ENCODE measurements around the gene OXCT2. TPM values are rescaled to one million over a fixed set of nuclear protein-coding genes. Genes with fewer than 3 reads are reported as not detected.
A peak's percentile ranks its signal among the peaks of the same experiment; 100 is the strongest.

OXCT2 gene
- total and polyA plus RNA-seq, 9 of the 15 experiments (the other 6 are each of a cell fraction or from before 2014, with no cell fraction given) = 0.08 to 0.64 (median 0.22) TPM; not detected in 2

DNA sequence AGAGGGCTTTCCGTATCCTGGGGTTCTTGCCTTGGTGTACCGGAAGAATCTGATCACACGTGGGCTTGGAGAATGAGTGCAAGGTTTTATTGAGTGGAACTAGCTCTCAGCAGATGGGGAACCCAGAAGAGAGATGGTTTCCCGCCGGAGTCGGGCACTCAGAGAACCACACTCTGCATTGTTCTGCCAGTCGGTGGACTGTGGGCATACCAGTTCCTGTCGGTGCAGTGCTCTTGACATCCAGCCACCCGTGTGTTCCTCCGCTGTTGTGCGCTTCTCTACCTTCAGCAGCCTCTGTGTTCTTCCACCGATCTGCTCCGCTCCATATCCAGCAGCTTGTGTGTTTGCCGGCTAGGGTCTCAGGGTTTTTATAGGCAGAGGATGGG lies 43.2 kb downstream of the OXCT2 start (continued):
- TF ChIP-seq, protein P1, sequence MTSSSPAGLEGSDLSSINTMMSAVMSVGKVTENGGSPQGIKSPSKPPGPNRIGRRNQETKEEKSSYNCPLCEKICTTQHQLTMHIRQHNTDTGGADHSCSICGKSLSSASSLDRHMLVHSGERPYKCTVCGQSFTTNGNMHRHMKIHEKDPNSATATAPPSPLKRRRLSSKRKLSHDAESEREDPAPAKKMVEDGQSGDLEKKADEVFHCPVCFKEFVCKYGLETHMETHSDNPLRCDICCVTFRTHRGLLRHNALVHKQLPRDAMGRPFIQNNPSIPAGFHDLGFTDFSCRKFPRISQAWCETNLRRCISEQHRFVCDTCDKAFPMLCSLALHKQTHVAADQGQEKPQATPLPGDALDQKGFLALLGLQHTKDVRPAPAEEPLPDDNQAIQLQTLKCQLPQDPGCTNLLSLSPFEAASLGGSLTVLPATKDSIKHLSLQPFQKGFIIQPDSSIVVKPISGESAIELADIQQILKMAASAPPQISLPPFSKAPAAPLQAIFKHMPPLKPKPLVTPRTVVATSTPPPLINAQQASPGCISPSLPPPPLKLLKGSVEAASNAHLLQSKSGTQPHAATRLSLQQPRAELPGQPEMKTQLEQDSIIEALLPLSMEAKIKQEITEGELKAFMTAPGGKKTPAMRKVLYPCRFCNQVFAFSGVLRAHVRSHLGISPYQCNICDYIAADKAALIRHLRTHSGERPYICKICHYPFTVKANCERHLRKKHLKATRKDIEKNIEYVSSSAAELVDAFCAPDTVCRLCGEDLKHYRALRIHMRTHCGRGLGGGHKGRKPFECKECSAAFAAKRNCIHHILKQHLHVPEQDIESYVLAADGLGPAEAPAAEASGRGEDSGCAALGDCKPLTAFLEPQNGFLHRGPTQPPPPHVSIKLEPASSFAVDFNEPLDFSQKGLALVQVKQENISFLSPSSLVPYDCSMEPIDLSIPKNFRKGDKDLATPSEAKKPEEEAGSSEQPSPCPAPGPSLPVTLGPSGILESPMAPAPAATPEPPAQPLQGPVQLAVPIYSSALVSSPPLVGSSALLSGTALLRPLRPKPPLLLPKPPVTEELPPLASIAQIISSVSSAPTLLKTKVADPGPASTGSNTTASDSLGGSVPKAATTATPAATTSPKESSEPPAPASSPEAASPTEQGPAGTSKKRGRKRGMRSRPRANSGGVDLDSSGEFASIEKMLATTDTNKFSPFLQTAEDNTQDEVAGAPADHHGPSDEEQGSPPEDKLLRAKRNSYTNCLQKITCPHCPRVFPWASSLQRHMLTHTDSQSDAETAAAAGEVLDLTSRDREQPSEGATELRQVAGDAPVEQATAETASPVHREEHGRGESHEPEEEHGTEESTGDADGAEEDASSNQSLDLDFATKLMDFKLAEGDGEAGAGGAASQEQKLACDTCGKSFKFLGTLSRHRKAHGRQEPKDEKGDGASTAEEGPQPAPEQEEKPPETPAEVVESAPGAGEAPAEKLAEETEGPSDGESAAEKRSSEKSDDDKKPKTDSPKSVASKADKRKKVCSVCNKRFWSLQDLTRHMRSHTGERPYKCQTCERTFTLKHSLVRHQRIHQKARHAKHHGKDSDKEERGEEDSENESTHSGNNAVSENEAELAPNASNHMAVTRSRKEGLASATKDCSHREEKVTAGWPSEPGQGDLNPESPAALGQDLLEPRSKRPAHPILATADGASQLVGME (CRISPR knock-in tag; IDR thresholded peaks at IDR 0.05) = no peak
- no peak for TF ChIP-seq CBX8 (IDR thresholded peaks at IDR 0.05; ENCODE audit: borderline replicate concordance, extremely low read depth, low read depth, low read length, poor library complexity, severe bottlenecking)

DNA sequence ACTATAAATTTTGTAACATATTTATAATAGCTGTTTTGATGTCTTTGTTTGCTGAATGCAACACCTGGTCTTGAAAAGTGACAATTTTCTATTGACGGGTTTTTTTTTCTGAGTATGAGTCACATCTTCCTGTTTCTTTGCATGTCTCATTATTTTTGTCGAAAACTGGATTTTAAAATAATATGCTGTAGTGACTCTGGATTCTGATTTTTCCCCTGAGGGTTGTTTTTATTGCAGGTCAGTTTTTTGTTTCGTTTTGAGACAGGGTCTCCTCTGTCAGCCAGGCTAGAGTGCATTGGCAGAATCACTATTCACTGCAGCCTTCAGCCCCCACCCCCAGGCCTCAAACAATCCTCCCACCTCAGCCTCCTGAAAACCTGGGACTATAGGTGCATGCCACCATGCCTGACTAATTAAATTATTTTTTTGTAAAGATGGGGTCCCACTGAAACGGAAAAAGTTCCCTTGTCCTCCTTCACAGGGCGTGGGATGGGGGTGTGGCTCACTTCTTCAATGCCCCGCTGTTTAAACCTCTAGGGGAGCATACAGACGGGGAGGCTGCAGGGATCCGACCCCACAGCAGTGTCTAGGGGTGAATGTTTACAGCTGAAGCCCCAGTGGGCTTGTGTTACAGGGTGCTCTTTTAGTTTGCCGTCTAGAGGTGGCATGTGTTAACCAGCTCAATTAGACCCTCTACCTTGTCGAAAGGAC lies 43.8 kb downstream of the OXCT2 start:
- WGBS (ENCODE audit: insufficient coverage, low coverage, missing lambda C conversion rate) = 9% methylated on average over 10 of the region's 10 CpGs
- Histone ChIP-seq H2AFZ (ENCODE audit: low read depth, low read length) (no peak overlapping the region), H3K9ac (ENCODE audit: insufficient read depth in 1 of 2, low read depth in 2 of 2, low read length in 2 of 2) (no peak overlapping the region), H4K20me1 (replicated peaks; ENCODE audit: control insufficient read depth, insufficient read depth, low read length) (no peaks in the 10 kb centered on the region), H3K9me3 (replicated peaks; ENCODE audit: control insufficient read depth, insufficient read depth, low read depth, low read length) (no peaks in the 10 kb centered on the region), H3K27me3 (ENCODE audit: control insufficient read depth in 2 of 2, insufficient read depth in 2 of 2, low read length in 2 of 2) (peaks cover 22 to 27% of the 10 kb centered on the region in 2 experiments), H3K4me1 (replicated peaks in 1 of 2; ENCODE audit: control insufficient read depth in 2 of 2, insufficient read depth in 2 of 2, low read length in 2 of 2) (peaks cover 0 to 5% of the 10 kb centered on the region in 2 experiments; a peak in 1 of 5 replicates), H3K4me2 (ENCODE audit: insufficient read depth, low read length) (no peak overlapping the region), H3K36me3 (ENCODE audit: control insufficient read depth, insufficient read depth, low read length) (no peaks in the 10 kb centered on the region), H3K4me3 (no peak overlapping the region), H3K27ac (ENCODE audit: extremely low read depth, low read depth, low read length) (no peak overlapping the region), H3K79me2 (ENCODE audit: control insufficient read depth, insufficient read depth, low read length) (no peaks in the 10 kb centered on the region), H3K9me1 (ENCODE audit: control insufficient read depth, insufficient read depth, low read length) (no peaks in the 10 kb centered on the region)
- FAIRE-seq = no peak
- no peak for DNase-seq (ENCODE audit: extremely low read depth in 1 of 4, low spot score in 3 of 4)
- intact Hi-C loops (cut with micrococcal nuclease) (no loop called here), in situ Hi-C loops (cut with MboI) (no loop called here)
- POLR2A ChIA-PET = interaction anchor here (1.2 kb wide), 1 partner anchor 15 kb away, joined by 3 read pairs; no protein-coding TSS in a partner anchor
- TF ChIP-seq MCM7 (IDR thresholded peaks at IDR 0.05) (no peak), CBX2 (IDR thresholded peaks at IDR 0.05; ENCODE audit: insufficient read depth, low read length, poor library complexity, severe bottlenecking) (peak; percentile 4)
- TF ChIP-seq, protein P2, sequence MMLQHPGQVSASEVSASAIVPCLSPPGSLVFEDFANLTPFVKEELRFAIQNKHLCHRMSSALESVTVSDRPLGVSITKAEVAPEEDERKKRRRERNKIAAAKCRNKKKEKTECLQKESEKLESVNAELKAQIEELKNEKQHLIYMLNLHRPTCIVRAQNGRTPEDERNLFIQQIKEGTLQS (IDR thresholded peaks at IDR 0.05) = 0 out of 2 replicates have a peak, but pooled peaks have one; percentile 12
- TF ChIP-seq, protein P2 (CRISPR knock-in tag; conservative IDR thresholded peaks at IDR 0.05) = no peak
- no TSS peak for BruUV-seq (replicated peaks)
- ATAC-seq = no peak
- CTCF ChIA-PET (ENCODE audit: low intra/inter-chr PET ratio) = no interaction called here

Measured in K562 (cell line).